GM12892 (cell line): Measurements from ENCODE around the gene FLYWCH2.

ENCODE experiments used
- POLR2A ChIP-seq: IDR thresholded peaks from 2 replicates; pipeline ENCODE4 v1.6.1; 2011; ENCODE audit warnings: low read depth, low read length, control low read depth
- POLR2AphosphoS5 ChIP-seq: IDR thresholded peaks from 2 replicates; pipeline ENCODE4 v1.6.1; 2011; ENCODE audit warnings: low read depth, low read length, control low read depth
- TAF1 ChIP-seq: IDR thresholded peaks from 2 replicates; pipeline ENCODE4 v1.6.1; 2011; ENCODE audit warnings: low read depth, mild to moderate bottlenecking, control low read depth, low read length, borderline replicate concordance

DNA sequence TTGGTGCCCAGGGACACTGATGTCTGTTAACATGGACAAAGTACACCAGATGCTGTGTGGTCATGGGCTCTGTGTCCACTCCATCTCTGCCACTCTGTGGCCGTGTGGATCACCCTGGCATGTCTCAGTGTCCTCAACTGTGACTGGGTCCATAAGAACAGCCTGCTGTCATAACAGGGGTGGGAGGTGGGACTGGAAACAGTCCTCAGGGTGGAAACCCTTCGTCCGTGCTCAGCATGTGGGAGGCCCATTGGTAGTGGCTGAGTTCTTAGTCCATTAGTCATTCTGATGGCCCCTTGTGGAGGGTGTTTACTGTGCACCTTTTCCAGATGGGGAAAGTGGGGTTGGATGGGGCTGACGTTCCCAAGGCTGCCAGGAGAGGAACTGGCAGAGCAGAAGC is 12.8 kb downstream of the FLYWCH2 start:
- no peak for TF ChIP-seq POLR2A
- no peak for TF ChIP-seq POLR2AphosphoS5
- no peak for TF ChIP-seq TAF1
